HCT116 (cell line): Measurements from ENCODE around the gene DDX54. TPM values are rescaled to one million over a fixed set of nuclear protein-coding genes. Genes with fewer than 3 reads are reported as not detected.

ENCODE experiments used
- ATAC-seq: fragments of 200-7000 bp; cut with Tn5 transposase; 2 replicates; pipeline ENCODE4 v1.9.1; 2020; ENCODE audit warnings: mild to moderate bottlenecking, moderate library complexity
- BruUV-seq: library from RNA; stranded (reverse); fragments of 400-500 nt; replicated peaks from 2 replicates; lab custom pipeline; 2021; lab: Mats Ljungman, UMichigan
- CTCF ChIA-PET: fragments of 300-600 bp; sonication (Branson Sonifier 250); formaldehyde crosslinking; loops from one replicate; lab custom pipeline; 2021; ENCODE audit warnings: antibody characterized with exemption; lab: Charles Lee
- POLR2A ChIA-PET: fragments of 300-600, 350-600 bp; sonication (Branson Sonifier 250); formaldehyde crosslinking; loops from one replicate; lab custom pipeline; 2021; ENCODE audit warnings: antibody characterized with exemption; lab: Charles Lee
- RAD21 ChIA-PET, 2 experiments: fragments of 300-600 bp; sonication (Branson Sonifier 250); formaldehyde crosslinking; loops; one replicate each; lab custom pipeline; 2023; ENCODE audit warnings: low total read pairs in 2 of 2; ENCODE audit not compliant: uncharacterized antibody in 2 of 2, unreplicated experiment in 2 of 2, low non-redundant PET in 1 of 2; lab: Charles Lee
- DNase-seq: peaks from one replicate; pipeline ENCODE4 v3.0.0-alpha.2; 2010; ENCODE audit warnings: low read depth, low spot score
- H2AFZ ChIP-seq: fragments of 200-600 bp; shearing (Covaris generic), sonication (generic); 2 replicates; pipeline ENCODE4 v1.6.1; 2017; ENCODE audit warnings: low read depth, mixed run types, mixed read lengths, antibody characterized with exemption, low read length; ENCODE audit not compliant: poor library complexity, severe bottlenecking
- H3K27ac ChIP-seq: 2 replicates; pipeline ENCODE4 v1.5.1; 2012; ENCODE audit warnings: low read depth, low read length
- H3K27me3 ChIP-seq: fragments of 200-600 bp; sonication (generic); 2 replicates; pipeline ENCODE4 v1.6.1; 2016; ENCODE audit warnings: mixed run types, low read length, mixed read lengths; ENCODE audit not compliant: insufficient read depth
- H3K36me3 ChIP-seq, 2 experiments: fragments of 200-500 bp in 1 of 2; fragments of 200-600 bp in 1 of 2; sonication (Bioruptor generic) in 1 of 2; sonication (generic) in 1 of 2; 2 replicates each; pipeline versions ENCODE4 v1.5.1 to v1.6.1; 2014 to 2016; ENCODE audit warnings: low read length in 2 of 2, inconsistent platforms in 1 of 2, mixed read lengths in 1 of 2, mixed run types in 1 of 2; ENCODE audit not compliant: insufficient read depth in 2 of 2, control insufficient read depth in 1 of 2
- H3K4me1 ChIP-seq, 2 experiments: fragments of 200-600 bp in 1 of 2; sonication (generic) in 1 of 2; 2 replicates each; pipeline versions ENCODE4 v1.5.1 to v1.6.1; 2012 to 2017; ENCODE audit warnings: low read length in 2 of 2, inconsistent platforms in 1 of 2, mild to moderate bottlenecking in 1 of 2, mixed read lengths in 1 of 2, mixed run types in 1 of 2, moderate library complexity in 1 of 2; ENCODE audit not compliant: insufficient read depth in 2 of 2, control insufficient read depth in 1 of 2
- H3K4me2 ChIP-seq: fragments of 200-600 bp; sonication (generic); 2 replicates; pipeline ENCODE4 v1.6.1; 2017; ENCODE audit warnings: mixed run types, low read length, mixed read lengths
- H3K4me3 ChIP-seq, 2 experiments: fragments of 200-600 bp in 1 of 2; sonication (generic) in 1 of 2; replicated peaks in 1 of 2; 2 replicates each; pipeline ENCODE4 v1.5.1; 2011 to 2016; ENCODE audit warnings: low read length in 2 of 2, control low read depth in 1 of 2, low read depth in 1 of 2, mild to moderate bottlenecking in 1 of 2, mixed read lengths in 1 of 2, mixed run types in 1 of 2
- H3K79me2 ChIP-seq: fragments of 200-600 bp; sonication (generic); 2 replicates; pipeline ENCODE4 v1.6.1; 2017; ENCODE audit warnings: mild to moderate bottlenecking, mixed run types, low read length, moderate library complexity, mixed read lengths; ENCODE audit not compliant: insufficient read depth
- H3K9ac ChIP-seq: fragments of 200-600 bp; sonication (generic); 2 replicates; pipeline ENCODE4 v1.6.1; 2016; ENCODE audit warnings: low read length, mixed read lengths
- H3K9me2 ChIP-seq: fragments of 200-600 bp; sonication (generic), shearing (Covaris generic); 2 replicates; pipeline ENCODE4 v1.6.1; 2017; ENCODE audit warnings: mixed run types, mild to moderate bottlenecking, moderate library complexity; ENCODE audit not compliant: insufficient read depth
- H3K9me3 ChIP-seq, 2 experiments: fragments of 200-500 bp in 1 of 2; fragments of 200-600 bp in 1 of 2; sonication (Bioruptor generic) in 1 of 2; sonication (generic) in 1 of 2; 2 replicates each; pipeline ENCODE4 v1.6.1; 2014 to 2017; ENCODE audit warnings: low read length in 2 of 2, mixed read lengths in 2 of 2, inconsistent platforms in 1 of 2, low read depth in 1 of 2, mild to moderate bottlenecking in 1 of 2, mixed run types in 1 of 2, moderate library complexity in 1 of 2; ENCODE audit not compliant: control insufficient read depth in 1 of 2, insufficient read depth in 1 of 2
- H4K20me1 ChIP-seq: fragments of 200-600 bp; sonication (generic), shearing (Covaris generic); 2 replicates; pipeline ENCODE4 v1.6.1; 2017; ENCODE audit warnings: mixed run types, mild to moderate bottlenecking, moderate library complexity; ENCODE audit not compliant: insufficient read depth
- CBX3 ChIP-seq: IDR thresholded peaks from 2 replicates; pipeline ENCODE4 v1.6.1; 2012; ENCODE audit warnings: low read depth
- EGR1 ChIP-seq: IDR thresholded peaks from 2 replicates; pipeline ENCODE4 v1.6.1; 2012; ENCODE audit warnings: low read depth
- EZH2 ChIP-seq: fragments of 200-600 bp; sonication (generic); IDR thresholded peaks from 2 replicates; pipeline ENCODE4 v1.6.1; 2017; ENCODE audit warnings: antibody characterized with exemption, mixed run types
- FOSL1 ChIP-seq: IDR thresholded peaks from 2 replicates; pipeline ENCODE4 v1.6.1; 2012; ENCODE audit warnings: low read depth
- POLR2A ChIP-seq: IDR thresholded peaks from 2 replicates; pipeline ENCODE4 v1.7.0; 2011; ENCODE audit warnings: borderline replicate concordance; ENCODE audit not compliant: insufficient read depth, insufficient read length; ENCODE audit errors: extremely low read depth
- RAD21 ChIP-seq: IDR thresholded peaks from 2 replicates; pipeline ENCODE4 v1.6.1; 2012; ENCODE audit warnings: low read depth, mild to moderate bottlenecking
- SRF ChIP-seq: IDR thresholded peaks from 2 replicates; pipeline ENCODE4 v1.6.1; 2012; ENCODE audit warnings: low read depth
- TCF7L2 ChIP-seq: IDR thresholded peaks from 2 replicates; pipeline ENCODE4 v1.7.0; 2011; ENCODE audit warnings: borderline replicate concordance, inconsistent platforms; ENCODE audit not compliant: insufficient read depth, insufficient read length; ENCODE audit errors: extremely low read depth
- YY1 ChIP-seq: IDR thresholded peaks from 2 replicates; pipeline ENCODE4 v1.6.1; 2011; ENCODE audit warnings: low read length, low read depth, moderate library complexity, mild to moderate bottlenecking; ENCODE audit not compliant: insufficient replicate concordance; ENCODE audit errors: extremely low read depth
- ZFX ChIP-seq: fragments of 450-650 bp; IDR thresholded peaks from 2 replicates; pipeline ENCODE4 v1.6.1; 2017
- ZNF274 ChIP-seq: fragments of 200-500 bp; sonication (Bioruptor generic); IDR thresholded peaks from 2 replicates; pipeline ENCODE4 v1.6.1; 2014; ENCODE audit warnings: mild to moderate bottlenecking, low read depth, low read length, inconsistent platforms
- intact Hi-C: fragments of 100-400 bp; cut with micrococcal nuclease; formaldehyde crosslinking; loops from 2 replicates; pipeline ENCODE4 v1.10.0; 2022
- total RNA-seq: library from RNA; stranded (reverse); gene quantifications from one replicate; pipeline ENCODE4 v1.2.1, GENCODE V29; 2021; ENCODE audit not compliant: unreplicated experiment

Gene DDX54
- total RNA-seq, 1 experiment from 2014 or later: 110 TPM

DNA sequence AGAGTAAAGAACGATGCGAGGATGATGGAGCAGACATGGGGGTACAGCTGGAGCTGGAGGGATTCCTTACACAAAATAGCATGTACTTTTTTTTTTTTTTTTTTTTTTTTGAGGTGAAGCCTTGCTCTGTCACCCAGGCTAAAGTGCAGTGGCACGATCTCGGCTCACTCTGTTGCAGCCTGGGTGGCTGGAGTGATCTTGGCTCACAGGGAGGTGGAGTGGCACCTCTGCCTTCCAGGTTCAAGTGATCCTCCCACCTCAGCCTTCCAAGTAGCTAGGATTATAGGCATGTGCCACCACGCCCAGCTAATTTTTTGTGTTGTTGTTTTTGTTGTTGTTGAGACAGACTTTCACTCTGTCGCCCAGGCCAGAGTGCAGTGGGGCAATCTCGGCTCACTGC, 44.6 kb downstream of the DDX54 start:
- no peak overlapping the region for H2AFZ ChIP-seq
- POLR2A ChIA-PET: no interaction called here
- H3K36me3 ChIP-seq: no peaks in the 10 kb centered on the region
- H3K79me2 ChIP-seq: no peaks in the 10 kb centered on the region
- no peak overlapping the region for H3K9ac ChIP-seq
- BruUV-seq: no TSS peak
- H3K9me2 ChIP-seq: no peaks in the 10 kb centered on the region
- RAD21 ChIA-PET: no interaction called here
- H3K27me3 ChIP-seq: no peaks in the 10 kb centered on the region
- CTCF ChIA-PET: interaction anchor here (1.3 kb wide), 1 partner anchor 12 kb away, joined by 4 read pairs; no protein-coding TSS in a partner anchor
- intact Hi-C loops: no loop called here
- H3K4me1 ChIP-seq: peaks cover 4 to 28% of the 10 kb centered on the region in 2 experiments; a peak in 3 of 4 replicates
- H3K4me2 ChIP-seq: no peak overlapping the region
- no peak for ATAC-seq
- no peak for DNase-seq
- TF ChIP-seq ZFX: no peak
- TF ChIP-seq POLR2A: no peak
- no peak for TF ChIP-seq EGR1
- TF ChIP-seq EZH2: no peak
- TF ChIP-seq CBX3: no peak
- TF ChIP-seq YY1: no peak
- no peak for TF ChIP-seq ZNF274
- TF ChIP-seq RAD21: no peak
- TF ChIP-seq SRF: no peak
- H3K9me3 ChIP-seq: no peaks in the 10 kb centered on the region
- no peaks in the 10 kb centered on the region for H4K20me1 ChIP-seq
- no peak overlapping the region for H3K4me3 ChIP-seq
- H3K27ac ChIP-seq: no peak overlapping the region

DNA sequence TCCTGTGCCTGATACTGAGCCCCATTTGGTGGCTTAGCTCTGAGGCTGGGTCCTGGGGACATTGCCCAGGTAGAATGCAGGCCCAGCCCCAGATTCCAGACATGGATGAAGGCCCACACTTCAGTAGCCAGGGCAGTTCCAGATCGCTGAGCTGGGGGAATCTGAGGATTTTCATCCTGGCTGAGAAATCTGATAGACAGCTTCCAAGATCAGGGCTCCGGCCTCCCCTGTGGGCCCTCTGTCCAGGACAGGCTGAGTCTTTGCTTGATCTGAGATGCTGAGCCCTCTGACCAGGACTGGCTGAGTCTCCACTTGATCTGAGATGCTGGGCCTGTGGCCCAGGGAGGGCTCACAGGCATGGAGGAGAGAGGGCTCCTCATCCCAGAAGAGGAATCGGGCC, 46.5 kb downstream of the DDX54 start:
- Histone ChIP-seq H3K4me3 (no peak overlapping the region), H3K79me2 (peaks cover 6% of the 10 kb centered on the region; the same call in 1 of the 2 replicates), H3K36me3 (no peaks in the 10 kb centered on the region), H3K27ac (no peak overlapping the region), H4K20me1 (no peaks in the 10 kb centered on the region), H3K9me2 (no peaks in the 10 kb centered on the region), H3K4me2 (no peak overlapping the region), H3K9ac (no peak overlapping the region), H3K27me3 (no peaks in the 10 kb centered on the region), H3K4me1 (peaks cover 13 to 45% of the 10 kb centered on the region in 2 experiments), H2AFZ (no peak overlapping the region), H3K9me3 (no peaks in the 10 kb centered on the region)
- POLR2A ChIA-PET: no interaction called here
- RAD21 ChIA-PET: no interaction called here
- ATAC-seq (no peak), DNase-seq (no peak)
- TF ChIP-seq CBX3: no peak
- TF ChIP-seq TCF7L2: no peak
- TF ChIP-seq EZH2: no peak
- no peak for TF ChIP-seq SRF
- no peak for TF ChIP-seq FOSL1
- no peak for TF ChIP-seq YY1
- CTCF ChIA-PET: no interaction called here
- BruUV-seq: no TSS peak
- intact Hi-C loops: no loop called here
